IMR-90 (cell line): ENCODE data around the gene RASSF10. TPM values are rescaled to one million over a fixed set of nuclear protein-coding genes. Genes with fewer than 3 reads are reported as not detected.

ENCODE experiments used
- ATAC-seq: fragments of 200-7000 bp; cut with Tn5 transposase; 2 replicates; pipeline ENCODE4 v1.9.1; 2020; ENCODE audit warnings: low read depth, mild to moderate bottlenecking, moderate library complexity
- BruUV-seq: library from RNA; stranded (reverse); fragments of 400-500 nt; replicated peaks from 2 replicates; lab custom pipeline; 2021; lab: Mats Ljungman, UMichigan
- CTCF ChIA-PET: fragments of 300-600 bp; formaldehyde crosslinking; extraction: SDS; loops from one replicate; lab custom pipeline; 2021; ENCODE audit warnings: antibody characterized with exemption; lab: Yijun Ruan, JAX
- POLR2A ChIA-PET: fragments of 300-600 bp; sonication (Branson Sonifier 250); formaldehyde crosslinking; loops from one replicate; lab custom pipeline; 2022; ENCODE audit warnings: antibody characterized with exemption; ENCODE audit not compliant: unreplicated experiment; lab: Charles Lee
- DNase-seq: peaks from one replicate; pipeline ENCODE4 v3.0.0; 2013
- H2AFZ ChIP-seq: replicated peaks from 2 replicates; pipeline ENCODE3; 2013; ENCODE audit warnings: low read length, mild to moderate bottlenecking; ENCODE audit not compliant: poor library complexity
- H2AK5ac ChIP-seq: 2 replicates; pipeline ENCODE4 v1.6.1; 2013; ENCODE audit warnings: low read depth, low read length, inconsistent platforms
- H2AK9ac ChIP-seq: replicated peaks from 2 replicates; pipeline ENCODE3; 2013; ENCODE audit warnings: mild to moderate bottlenecking, low read depth, low read length, moderate library complexity; ENCODE audit not compliant: poor library complexity
- H2BK120ac ChIP-seq: 2 replicates; pipeline ENCODE4 v1.6.1; 2013; ENCODE audit warnings: low read depth, low read length, inconsistent platforms
- H2BK15ac ChIP-seq: 3 replicates; pipeline ENCODE4 v1.6.1; 2013; ENCODE audit warnings: low read depth, low read length, inconsistent platforms
- H2BK20ac ChIP-seq: 2 replicates; pipeline ENCODE4 v1.6.1; 2013; ENCODE audit warnings: low read depth, mild to moderate bottlenecking, inconsistent platforms, low read length, moderate library complexity
- H2BK5ac ChIP-seq: 2 replicates; pipeline ENCODE4 v1.6.1; 2013; ENCODE audit warnings: mild to moderate bottlenecking, low read depth, low read length, inconsistent platforms; ENCODE audit not compliant: poor library complexity, severe bottlenecking
- H3K14ac ChIP-seq: replicated peaks from 2 replicates; pipeline ENCODE4 v1.6.1; 2013; ENCODE audit warnings: low read depth, low read length, inconsistent platforms
- H3K18ac ChIP-seq: 2 replicates; pipeline ENCODE4 v1.6.1; 2013; ENCODE audit warnings: low read depth, low read length, control low read depth
- H3K23ac ChIP-seq: 2 replicates; pipeline ENCODE4 v1.6.1; 2013; ENCODE audit warnings: low read depth, low read length, inconsistent platforms
- H3K27ac ChIP-seq: 2 replicates; pipeline ENCODE4 v1.5.1; 2013; ENCODE audit warnings: mild to moderate bottlenecking, control low read depth, low read length; ENCODE audit not compliant: insufficient read depth
- H3K27me3 ChIP-seq: 2 replicates; pipeline ENCODE4 v1.6.1; 2013; ENCODE audit warnings: low read length; ENCODE audit not compliant: control insufficient read depth, insufficient read depth
- H3K36me3 ChIP-seq: 2 replicates; pipeline ENCODE4 v1.6.1; 2013; ENCODE audit warnings: low read length, mixed read lengths; ENCODE audit not compliant: control insufficient read depth, insufficient read depth
- H3K4ac ChIP-seq: 2 replicates; pipeline ENCODE4 v1.6.1; 2013; ENCODE audit warnings: low read depth, low read length, inconsistent platforms
- H3K4me1 ChIP-seq: 2 replicates; pipeline ENCODE4 v1.6.1; 2013; ENCODE audit warnings: low read length, mixed read lengths; ENCODE audit not compliant: control insufficient read depth, insufficient read depth
- H3K4me2 ChIP-seq: 2 replicates; pipeline ENCODE4 v1.6.1; 2013; ENCODE audit warnings: low read depth, mild to moderate bottlenecking, control low read depth, low read length, moderate library complexity
- H3K4me3 ChIP-seq: 2 replicates; pipeline ENCODE4 v1.5.1; 2013; ENCODE audit warnings: low read depth, mild to moderate bottlenecking, control low read depth, low read length, moderate library complexity; ENCODE audit not compliant: insufficient read depth
- H3K56ac ChIP-seq: 2 replicates; pipeline ENCODE4 v1.6.1; 2013; ENCODE audit warnings: low read length, inconsistent platforms; ENCODE audit not compliant: insufficient read depth; ENCODE audit errors: extremely low read depth
- H3K79me1 ChIP-seq, 2 experiments: 2 replicates each; pipeline ENCODE4 v1.6.1; 2013; ENCODE audit warnings: low read length in 2 of 2, inconsistent platforms in 1 of 2, low read depth in 1 of 2
- H3K9ac ChIP-seq: 2 replicates; pipeline ENCODE4 v1.6.1; 2013; ENCODE audit warnings: low read depth, low read length, control low read depth
- H3K9me1 ChIP-seq: 2 replicates; pipeline ENCODE4 v1.6.1; 2013; ENCODE audit warnings: low read length, inconsistent platforms; ENCODE audit not compliant: insufficient read depth
- H3K9me3 ChIP-seq: 2 replicates; pipeline ENCODE4 v1.6.1; 2013; ENCODE audit warnings: low read length; ENCODE audit not compliant: control insufficient read depth, insufficient read depth
- H4K20me1 ChIP-seq: 2 replicates; pipeline ENCODE4 v1.6.1; 2013; ENCODE audit warnings: low read length, inconsistent platforms; ENCODE audit not compliant: insufficient read depth
- H4K5ac ChIP-seq: 2 replicates; pipeline ENCODE4 v1.6.1; 2013; ENCODE audit warnings: mild to moderate bottlenecking, low read depth, low read length, control low read depth
- H4K8ac ChIP-seq, 2 experiments: 2 replicates each; pipeline ENCODE4 v1.6.1; 2013; ENCODE audit warnings: low read depth in 2 of 2, low read length in 2 of 2, control low read depth in 1 of 2, inconsistent platforms in 1 of 2
- H4K91ac ChIP-seq: 2 replicates; pipeline ENCODE4 v1.6.1; 2013; ENCODE audit warnings: low read depth, low read length, inconsistent platforms; ENCODE audit not compliant: insufficient read depth
- FOS ChIP-seq: fragments of 150-350 bp; IDR thresholded peaks from 2 replicates; pipeline ENCODE4 v1.6.1; 2016; ENCODE audit warnings: low read depth, low read length
- MAZ ChIP-seq: IDR thresholded peaks from 2 replicates; pipeline ENCODE4 v1.6.1; 2012; ENCODE audit warnings: low read depth, mild to moderate bottlenecking, low read length, improper control_type of control experiment, moderate library complexity, borderline replicate concordance
- RCOR1 ChIP-seq: IDR thresholded peaks from 2 replicates; pipeline ENCODE4 v1.6.1; 2012; ENCODE audit warnings: mild to moderate bottlenecking, low read length, improper control_type of control experiment; ENCODE audit not compliant: insufficient replicate concordance
- RFX5 ChIP-seq: IDR thresholded peaks from 2 replicates; pipeline ENCODE4 v1.8.0; 2012; ENCODE audit warnings: low read depth, mild to moderate bottlenecking, low read length, moderate library complexity
- WGBS, 2 experiments: methylation state at CpG; one replicate each; pipeline versions ENCODE4 v1.1.5 to v1.1.7; 2013; ENCODE audit warnings: missing lambda C conversion rate in 2 of 2; ENCODE audit not compliant: insufficient read length in 1 of 2; ENCODE audit errors: extremely low coverage in 2 of 2; 5-methylcytosine and 5-hydroxymethylcytosine counted together
- dilution Hi-C: fragments of 300-500 bp; cut with HindIII; formaldehyde crosslinking; loops from one replicate; pipeline ENCODE4 v1.14.3; 2018; ENCODE audit warnings: low sequenced_read_pairs; ENCODE audit not compliant: unreplicated experiment
- in situ Hi-C: fragments of 300-500 bp; cut with MboI; formaldehyde crosslinking; loops from 3 replicates; pipeline ENCODE4 v1.14.3; 2019; ENCODE audit warnings: low sequenced_read_pairs, inconsistent platforms, mixed read lengths
- intact Hi-C: fragments of 100-400 bp; cut with micrococcal nuclease; formaldehyde crosslinking; loops from 2 replicates; pipeline ENCODE4 v1.10.0; 2022
- polyA plus RNA-seq, 3 experiments: library from polyadenylated mRNA; depleted of rRNA; stranded (reverse); fragments of >200 nt; gene quantifications; 2 replicates each; pipeline ENCODE4 v1.2.3, GENCODE V29; 2012; ENCODE audit warnings: low replicate concordance in 1 of 3
- total RNA-seq: library from RNA; depleted of rRNA; stranded (reverse); fragments of >200 nt; gene quantifications from 2 replicates; pipeline ENCODE4 v1.2.3, GENCODE V29; 2012
- TF ChIP-seq, protein P1 (sequence below): fragments of 150-350 bp; IDR thresholded peaks from 2 replicates; pipeline ENCODE4 v1.6.1; 2017; ENCODE audit warnings: mild to moderate bottlenecking, antibody characterized with exemption, low read length, low read depth
- TF ChIP-seq, protein P2 (sequence below): fragments of 150-350 bp; IDR thresholded peaks from 2 replicates; pipeline ENCODE4 v1.6.1; 2016; ENCODE audit warnings: low read depth, mild to moderate bottlenecking, low read length, moderate library complexity, borderline replicate concordance

The RASSF10 gene
- total and polyA plus RNA-seq, 2 of the 4 experiments (the other 2 are of a cell fraction): not detected

DNA sequence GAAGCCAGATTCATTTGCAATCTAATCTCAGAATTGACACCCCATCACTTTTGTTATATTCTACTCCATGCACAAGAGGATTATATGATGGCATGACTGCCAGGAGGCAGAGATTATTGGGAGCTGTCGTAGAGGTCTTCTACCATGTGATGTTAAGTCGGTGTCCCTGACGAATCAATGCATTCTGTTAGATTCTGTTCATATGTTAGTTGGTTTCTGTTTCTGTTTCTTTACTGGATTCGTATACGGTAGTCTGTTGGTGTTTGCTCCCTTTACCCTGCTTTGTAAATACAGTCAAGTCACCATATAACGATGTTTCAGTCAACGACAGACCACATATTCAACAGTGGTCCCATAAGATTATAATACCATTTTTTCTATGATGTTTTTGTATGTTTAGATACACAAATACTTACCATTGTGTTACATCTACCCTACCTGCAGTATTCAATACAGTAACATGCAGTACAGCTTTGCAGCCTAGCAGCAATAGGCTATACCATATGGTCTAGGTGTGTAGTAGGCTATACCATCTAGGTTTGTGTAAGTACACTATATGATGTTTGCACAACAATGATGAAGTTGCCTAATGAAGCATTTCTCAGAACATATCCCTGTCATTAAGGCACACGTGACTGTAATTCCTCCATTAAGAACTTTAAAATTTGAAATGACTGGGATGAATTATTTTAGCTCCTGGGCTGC, 22.8 kb upstream of the RASSF10 start:
- Histone ChIP-seq H3K9ac (no peak overlapping the region), H3K27ac (no peak overlapping the region), H2BK15ac (no peak overlapping the region), H4K20me1 (no peaks in the 10 kb centered on the region), H3K79me1 (no peaks in the 10 kb centered on the region), H2BK20ac (no peak overlapping the region), H4K5ac (no peak overlapping the region), H3K4me1 (no peaks in the 10 kb centered on the region), H3K9me1 (no peaks in the 10 kb centered on the region), H3K4me2 (no peak overlapping the region), H2AK9ac (no peak overlapping the region), H3K27me3 (peaks cover 50% of the 10 kb centered on the region), H3K4ac (no peak overlapping the region), H2BK5ac (no peak overlapping the region), H3K23ac (no peak overlapping the region), H3K18ac (no peak overlapping the region), H3K9me3 (0 out of 2 replicates have a peak, but pooled peaks cover 2% of the 10 kb centered on the region), H3K4me3 (no peak overlapping the region), H2AK5ac (no peak overlapping the region), H2BK120ac (no peak overlapping the region), H2AFZ (no peak overlapping the region), H4K91ac (no peak overlapping the region), H4K8ac (no peak overlapping the region), H3K14ac (no peak overlapping the region), H3K36me3 (no peaks in the 10 kb centered on the region), H3K56ac (no peak overlapping the region)
- POLR2A ChIA-PET: no interaction called here
- no CpG with 5 or more reads among the region's 8 CpGs for WGBS, 2 experiments
- CTCF ChIA-PET: no interaction called here
- ATAC-seq: no peak
- dilution Hi-C loops: no loop called here
- in situ Hi-C loops: no loop called here
- intact Hi-C loops: no loop called here
- no peak for DNase-seq
- BruUV-seq: no TSS peak
- TF ChIP-seq, protein P1, sequence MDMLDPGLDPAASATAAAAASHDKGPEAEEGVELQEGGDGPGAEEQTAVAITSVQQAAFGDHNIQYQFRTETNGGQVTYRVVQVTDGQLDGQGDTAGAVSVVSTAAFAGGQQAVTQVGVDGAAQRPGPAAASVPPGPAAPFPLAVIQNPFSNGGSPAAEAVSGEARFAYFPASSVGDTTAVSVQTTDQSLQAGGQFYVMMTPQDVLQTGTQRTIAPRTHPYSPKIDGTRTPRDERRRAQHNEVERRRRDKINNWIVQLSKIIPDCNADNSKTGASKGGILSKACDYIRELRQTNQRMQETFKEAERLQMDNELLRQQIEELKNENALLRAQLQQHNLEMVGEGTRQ: no peak
- TF ChIP-seq, protein P2, sequence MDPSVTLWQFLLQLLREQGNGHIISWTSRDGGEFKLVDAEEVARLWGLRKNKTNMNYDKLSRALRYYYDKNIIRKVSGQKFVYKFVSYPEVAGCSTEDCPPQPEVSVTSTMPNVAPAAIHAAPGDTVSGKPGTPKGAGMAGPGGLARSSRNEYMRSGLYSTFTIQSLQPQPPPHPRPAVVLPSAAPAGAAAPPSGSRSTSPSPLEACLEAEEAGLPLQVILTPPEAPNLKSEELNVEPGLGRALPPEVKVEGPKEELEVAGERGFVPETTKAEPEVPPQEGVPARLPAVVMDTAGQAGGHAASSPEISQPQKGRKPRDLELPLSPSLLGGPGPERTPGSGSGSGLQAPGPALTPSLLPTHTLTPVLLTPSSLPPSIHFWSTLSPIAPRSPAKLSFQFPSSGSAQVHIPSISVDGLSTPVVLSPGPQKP: no peak
- TF ChIP-seq MAZ (no peak), FOS (no peak), RFX5 (no peak), RCOR1 (no peak)
